PFSK-1 (cell line): ENCODE data around the gene PNKD.

Experiments used
- FOXP2 ChIP-seq: optimal IDR thresholded peaks from 2 replicates; pipeline ENCODE3; 2011; ENCODE audit warnings: borderline replicate concordance, control low read depth, inconsistent platforms; ENCODE audit not compliant: insufficient read depth; ENCODE audit errors: extremely low read length, extremely low read depth
- POLR2AphosphoS5 ChIP-seq: IDR thresholded peaks from 2 replicates; pipeline ENCODE4 v1.6.1; 2012; ENCODE audit warnings: low read depth, mild to moderate bottlenecking, control low read depth, low read length, moderate library complexity
- REST ChIP-seq, 2 experiments: IDR thresholded peaks; 2 replicates each; pipeline versions ENCODE4 v1.6.1 to v1.8.0; 2011 to 2012; ENCODE audit warnings: low read depth in 2 of 2, low read length in 2 of 2, control low read depth in 1 of 2, inconsistent platforms in 1 of 2, mild to moderate bottlenecking in 1 of 2, moderate library complexity in 1 of 2; ENCODE audit not compliant: insufficient read depth in 1 of 2
- SIN3A ChIP-seq: IDR thresholded peaks from 2 replicates; pipeline ENCODE4 v1.6.1; 2012; ENCODE audit warnings: mild to moderate bottlenecking, low read length, moderate library complexity, borderline replicate concordance; ENCODE audit not compliant: insufficient read depth
- TAF1 ChIP-seq: IDR thresholded peaks from 2 replicates; pipeline ENCODE4 v1.6.1; 2012; ENCODE audit warnings: low read length, control low read depth, borderline replicate concordance; ENCODE audit not compliant: insufficient read depth

Gene PNKD

GRCh38 chr2:218230882-218231281 is 39.4 kb upstream of the PNKD start:
- TF ChIP-seq POLR2AphosphoS5, result no peak

- no peak for TF ChIP-seq TAF1
- TF ChIP-seq FOXP2, result no peak
- TF ChIP-seq POLR2AphosphoS5, result no peak
- no peak for TF ChIP-seq REST (IDR thresholded peaks at IDR 0.05; ENCODE audit: insufficient read depth in 1 of 2, low read depth in 2 of 2, low read length in 2 of 2)
- TF ChIP-seq SIN3A, result no peak
Measured at GRCh38 chr2:218233543-218233942, 36.8 kb upstream of the PNKD start.

GRCh38 chr2:218234521-218234920 is 35.8 kb upstream of the PNKD start:
- no peak for TF ChIP-seq FOXP2
- TF ChIP-seq SIN3A, result no peak
- no peak for TF ChIP-seq TAF1
- no peak for TF ChIP-seq REST (IDR thresholded peaks at IDR 0.05; ENCODE audit: insufficient read depth in 1 of 2, low read depth in 2 of 2, low read length in 2 of 2)
- no peak for TF ChIP-seq POLR2AphosphoS5

- TF ChIP-seq FOXP2, result no peak
- no peak for TF ChIP-seq SIN3A
- TF ChIP-seq POLR2AphosphoS5, result no peak
- no peak for TF ChIP-seq TAF1
- TF ChIP-seq REST (IDR thresholded peaks at IDR 0.05; ENCODE audit: insufficient read depth in 1 of 2, low read depth in 2 of 2, low read length in 2 of 2), result no peak
Measured at GRCh38 chr2:218235017-218235416, 35.3 kb upstream of the PNKD start.

GRCh38 chr2:218236829-218237228 is 33.5 kb upstream of the PNKD start:
- TF ChIP-seq FOXP2 (no peak), SIN3A (no peak), REST (IDR thresholded peaks at IDR 0.05; ENCODE audit: insufficient read depth in 1 of 2, low read depth in 2 of 2, low read length in 2 of 2) (no peak), POLR2AphosphoS5 (no peak), TAF1 (no peak)
